Upper lobe of left lung (tissue), 4 donors: ENCODE measurements around the gene PLOD1.

ENCODE experiments used
- EP300 ChIP-seq, 4 donors: sonication (generic); formaldehyde crosslinking; IDR thresholded peaks; one replicate each; pipeline ENCODE4 v1.5.1; 2017; ENCODE audit warnings: antibody characterized with exemption in 4 of 4, control low read depth in 2 of 4
- POLR2A ChIP-seq, 4 donors: fragments of 450-650 bp; IDR thresholded peaks; one replicate each; pipeline ENCODE4 v1.5.1; 2016 to 2017; ENCODE audit warnings: antibody characterized with exemption in 4 of 4, mild to moderate bottlenecking in 2 of 4
- POLR2AphosphoS5 ChIP-seq, 2 donors: sonication (generic); formaldehyde crosslinking; IDR thresholded peaks; one replicate each; pipeline ENCODE4 v1.5.1; 2017; ENCODE audit warnings: antibody characterized with exemption in 2 of 2
- TF ChIP-seq, protein P1 (sequence below), 6 experiments: fragments of 450-650 bp in 4 of 6; fragments of 200-600 bp in 2 of 6; sonication (generic) in 2 of 6; IDR thresholded peaks; one replicate each; pipeline ENCODE4 v1.5.1; 2016 to 2019; ENCODE audit warnings: antibody characterized with exemption in 6 of 6

DNA sequence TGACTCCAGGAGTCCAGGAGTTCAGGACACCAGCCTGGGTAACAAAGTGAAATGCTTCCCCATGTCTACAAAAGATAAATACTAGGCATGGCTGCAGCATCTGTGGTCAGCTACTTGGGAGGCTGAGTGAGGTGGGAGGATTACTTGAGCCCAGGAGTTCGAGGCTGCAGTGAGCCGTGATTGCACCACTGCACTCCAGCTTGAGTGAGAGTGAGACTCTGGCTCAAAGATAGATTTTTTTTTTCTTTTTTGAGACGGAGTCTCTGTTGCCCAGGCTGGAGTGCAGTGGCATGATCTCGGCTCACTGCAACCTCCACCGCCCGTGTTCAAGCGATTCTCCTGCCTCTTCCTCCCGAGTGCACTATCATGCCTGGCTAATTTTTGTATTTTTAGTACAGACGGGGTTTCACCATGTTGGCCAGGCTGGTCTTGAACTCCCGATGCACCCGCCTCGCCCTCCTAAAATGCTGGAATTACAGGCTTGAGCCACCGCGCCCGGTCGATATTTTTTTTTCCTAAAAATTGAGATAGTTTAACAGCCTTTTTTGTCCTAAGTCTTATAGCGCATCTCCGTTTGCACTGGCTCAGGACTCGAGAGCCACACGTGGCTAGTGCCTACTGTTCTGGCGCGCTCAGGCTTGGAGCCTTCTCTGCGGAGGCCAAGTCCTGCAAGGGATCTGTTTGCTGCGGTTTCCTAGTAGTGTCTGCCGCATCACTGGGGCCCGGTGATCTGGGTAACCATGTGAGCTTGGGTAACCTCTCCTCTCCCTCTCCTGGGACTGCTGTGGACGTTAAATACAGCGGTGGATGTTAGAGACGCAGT is 44.7 kb downstream of the PLOD1 start:
- TF ChIP-seq POLR2A (IDR thresholded peaks at IDR 0.05) (peak in 1 of 4 donors; percentile 14), EP300 (IDR thresholded peaks at IDR 0.05) (no peak), POLR2AphosphoS5 (IDR thresholded peaks at IDR 0.05) (no peak)
- TF ChIP-seq, protein P1, sequence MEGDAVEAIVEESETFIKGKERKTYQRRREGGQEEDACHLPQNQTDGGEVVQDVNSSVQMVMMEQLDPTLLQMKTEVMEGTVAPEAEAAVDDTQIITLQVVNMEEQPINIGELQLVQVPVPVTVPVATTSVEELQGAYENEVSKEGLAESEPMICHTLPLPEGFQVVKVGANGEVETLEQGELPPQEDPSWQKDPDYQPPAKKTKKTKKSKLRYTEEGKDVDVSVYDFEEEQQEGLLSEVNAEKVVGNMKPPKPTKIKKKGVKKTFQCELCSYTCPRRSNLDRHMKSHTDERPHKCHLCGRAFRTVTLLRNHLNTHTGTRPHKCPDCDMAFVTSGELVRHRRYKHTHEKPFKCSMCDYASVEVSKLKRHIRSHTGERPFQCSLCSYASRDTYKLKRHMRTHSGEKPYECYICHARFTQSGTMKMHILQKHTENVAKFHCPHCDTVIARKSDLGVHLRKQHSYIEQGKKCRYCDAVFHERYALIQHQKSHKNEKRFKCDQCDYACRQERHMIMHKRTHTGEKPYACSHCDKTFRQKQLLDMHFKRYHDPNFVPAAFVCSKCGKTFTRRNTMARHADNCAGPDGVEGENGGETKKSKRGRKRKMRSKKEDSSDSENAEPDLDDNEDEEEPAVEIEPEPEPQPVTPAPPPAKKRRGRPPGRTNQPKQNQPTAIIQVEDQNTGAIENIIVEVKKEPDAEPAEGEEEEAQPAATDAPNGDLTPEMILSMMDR (IDR thresholded peaks at IDR 0.05) = no peak
